Muscle of leg (tissue), 16 donors: ENCODE data around the gene BTRC. TPM values are rescaled to one million over a fixed set of nuclear protein-coding genes. Genes with fewer than 3 reads are reported as not detected.
A peak's percentile ranks its signal among the peaks of the same experiment; 100 is the strongest.

Experiments used
- DNase-seq: peaks from one replicate; pipeline ENCODE4 v3.0.0; 2013
- H3K27ac ChIP-seq: one replicate; pipeline ENCODE4 v1.5.1; 2013; ENCODE audit warnings: mild to moderate bottlenecking, low read length, control low read depth
- H3K27me3 ChIP-seq: one replicate; pipeline ENCODE4 v1.6.1; 2013; ENCODE audit warnings: low read length; ENCODE audit not compliant: control insufficient read depth, insufficient read depth
- H3K36me3 ChIP-seq: one replicate; pipeline ENCODE4 v1.6.1; 2013; ENCODE audit warnings: low read length; ENCODE audit not compliant: control insufficient read depth, insufficient read depth
- H3K4me1 ChIP-seq: one replicate; pipeline ENCODE4 v1.6.1; 2013; ENCODE audit warnings: low read length; ENCODE audit not compliant: control insufficient read depth, insufficient read depth
- H3K4me3 ChIP-seq: one replicate; pipeline ENCODE4 v1.5.1; 2013; ENCODE audit warnings: low read length, control low read depth
- H3K9me3 ChIP-seq: replicated peaks from 2 replicates; pipeline ENCODE4 v1.6.1; 2013; ENCODE audit warnings: low read depth, low read length; ENCODE audit not compliant: control insufficient read depth
- WGBS: methylation state at CpG from one replicate; pipeline ENCODE4 v1.1.5; 2013; ENCODE audit warnings: missing lambda C conversion rate; ENCODE audit not compliant: insufficient coverage; 5-methylcytosine and 5-hydroxymethylcytosine counted together
- long read RNA-seq, 11 donors: transcript quantifications; one replicate each; lab custom pipeline, GENCODE V29; 2026
- polyA plus RNA-seq, 8 donors: library from polyadenylated mRNA; unstranded; fragments of 120-200 nt; gene quantifications; one replicate each; pipeline versions ENCODE4 v1.2.1 to v1.2.3, GENCODE V29; 2013; ENCODE audit warnings: inconsistent platforms in 1 of 8, low replicate concordance in 1 of 8; ENCODE audit not compliant: insufficient read length in 8 of 8, insufficient read depth in 1 of 8
- total RNA-seq: library from RNA; stranded (reverse); fragments of 120-200 nt; gene quantifications from one replicate; pipeline ENCODE4 v1.2.4, GENCODE V29; 2013

Gene BTRC
- total RNA-seq: 14.3 TPM
- polyA plus RNA-seq: 10 to 100 TPM; 21.6 to 27.4 (median 23.8) TPM
- long read RNA-seq, donor 1, full-length matches to known transcripts: 1 of 1 reads
- long read RNA-seq, donor 1, partial matches to known transcripts: 0 of 1 reads
- long read RNA-seq, donor 1, other reads (novel, unspliced or antisense): 0 of 1 reads
- long read RNA-seq, donor 2: 0 reads
- long read RNA-seq, donor 3, full-length matches to known transcripts: 6 of 6 reads
- long read RNA-seq, donor 3, partial matches to known transcripts: 0 of 6 reads
- long read RNA-seq, donor 3, other reads (novel, unspliced or antisense): 0 of 6 reads
- long read RNA-seq, donor 4, full-length matches to known transcripts: 2 of 2 reads
- long read RNA-seq, donor 4, partial matches to known transcripts: 0 of 2 reads
- long read RNA-seq, donor 4, other reads (novel, unspliced or antisense): 0 of 2 reads
- long read RNA-seq, donor 5, full-length matches to known transcripts: 4 of 4 reads
- long read RNA-seq, donor 5, partial matches to known transcripts: 0 of 4 reads
- long read RNA-seq, donor 5, other reads (novel, unspliced or antisense): 0 of 4 reads
- long read RNA-seq, donor 6, full-length matches to known transcripts: 5 of 16 reads
- long read RNA-seq, donor 6, partial matches to known transcripts: 11 of 16 reads
- long read RNA-seq, donor 6, other reads (novel, unspliced or antisense): 0 of 16 reads
- long read RNA-seq, donor 7, full-length matches to known transcripts: 5 of 5 reads
- long read RNA-seq, donor 7, partial matches to known transcripts: 0 of 5 reads
- long read RNA-seq, donor 7, other reads (novel, unspliced or antisense): 0 of 5 reads
- long read RNA-seq, donor 8, full-length matches to known transcripts: 3 of 3 reads
- long read RNA-seq, donor 8, partial matches to known transcripts: 0 of 3 reads
- long read RNA-seq, donor 8, other reads (novel, unspliced or antisense): 0 of 3 reads
- long read RNA-seq, donor 9, full-length matches to known transcripts: 1 of 1 reads
- long read RNA-seq, donor 9, partial matches to known transcripts: 0 of 1 reads
- long read RNA-seq, donor 9, other reads (novel, unspliced or antisense): 0 of 1 reads
- long read RNA-seq, donor 10, full-length matches to known transcripts: 6 of 6 reads
- long read RNA-seq, donor 10, partial matches to known transcripts: 0 of 6 reads
- long read RNA-seq, donor 10, other reads (novel, unspliced or antisense): 0 of 6 reads
- long read RNA-seq, donor 11, full-length matches to known transcripts: 4 of 4 reads
- long read RNA-seq, donor 11, partial matches to known transcripts: 0 of 4 reads
- long read RNA-seq, donor 11, other reads (novel, unspliced or antisense): 0 of 4 reads

DNA sequence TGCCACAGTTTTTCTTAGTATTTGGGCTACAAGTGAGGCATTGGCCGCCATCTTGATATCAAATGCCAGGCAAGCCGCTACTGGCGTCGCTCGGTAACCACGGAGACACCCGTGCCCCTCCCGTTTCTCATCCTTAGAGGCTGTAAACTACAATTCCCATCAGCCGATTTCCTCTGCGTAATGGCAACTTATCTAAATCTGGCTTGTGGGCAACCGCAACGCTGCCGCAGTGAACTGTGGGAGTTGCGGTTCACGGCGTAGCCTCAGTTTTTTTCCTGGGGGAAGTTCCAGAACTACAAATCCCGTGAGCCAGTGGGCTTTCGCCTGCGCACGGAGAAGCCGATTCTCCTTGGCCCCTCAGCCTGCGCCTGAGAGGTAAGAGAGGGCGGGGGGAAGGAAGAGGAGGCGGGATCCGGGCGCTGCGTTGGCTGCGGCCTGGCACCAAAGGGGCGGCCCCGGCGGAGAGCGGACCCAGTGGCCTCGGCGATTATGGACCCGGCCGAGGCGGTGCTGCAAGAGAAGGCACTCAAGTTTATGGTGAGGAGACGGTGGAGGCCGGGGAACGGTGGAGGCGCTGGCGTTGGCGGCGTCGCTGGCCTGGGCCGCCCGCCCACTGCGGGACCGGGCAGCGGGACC is at the start of gene BTRC:
Gene BTRC (plus strand): TSS at position 474 of the 636 bp plus-strand sequence. CDS start 16 bp downstream, at position 490.
- peak within 1 kb of the TSS; percentile 93 for H3K27ac ChIP-seq
- no peaks in the 10 kb centered on the region for H3K27me3 ChIP-seq
- WGBS: under 1% methylated on average over 50 of the region's 50 CpGs
- peak within 1 kb of the TSS; percentile 92 for H3K4me3 ChIP-seq
- no peaks in the 10 kb centered on the region for H3K9me3 ChIP-seq
- no peaks in the 10 kb centered on the region for H3K36me3 ChIP-seq
- H3K4me1 ChIP-seq: peaks cover 11% of the 10 kb centered on the region
- peak; percentile 100 for DNase-seq

DNA sequence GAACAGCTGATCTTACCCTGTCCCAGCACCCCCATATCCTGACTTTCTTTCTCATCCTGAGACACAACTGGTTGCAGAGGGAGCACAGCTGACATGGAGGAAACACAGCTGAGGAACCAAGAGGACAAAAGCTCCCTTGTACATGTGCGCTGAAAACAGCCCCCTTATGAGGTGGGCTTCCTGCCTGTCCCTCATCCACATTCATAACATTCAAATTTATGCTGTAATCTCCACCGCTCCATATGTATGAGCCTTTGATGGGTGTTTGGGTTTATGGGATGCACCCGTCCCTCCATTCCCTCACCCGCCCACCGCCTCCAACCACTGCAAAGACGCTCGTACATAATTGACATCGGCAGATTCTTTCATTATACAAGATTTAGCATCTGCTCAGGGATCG is 49.6 kb upstream of the BTRC start:
- Histone ChIP-seq H3K4me3 (no peak overlapping the region), H3K4me1 (peaks cover 31% of the 10 kb centered on the region), H3K27me3 (peaks cover 24% of the 10 kb centered on the region), H3K9me3 (no peaks in the 10 kb centered on the region), H3K27ac (peak overlapping the region; percentile 67), H3K36me3 (no peaks in the 10 kb centered on the region)
- 85% methylated on average over 4 of the region's 9 CpGs for WGBS
- peak; percentile 63 for DNase-seq

DNA sequence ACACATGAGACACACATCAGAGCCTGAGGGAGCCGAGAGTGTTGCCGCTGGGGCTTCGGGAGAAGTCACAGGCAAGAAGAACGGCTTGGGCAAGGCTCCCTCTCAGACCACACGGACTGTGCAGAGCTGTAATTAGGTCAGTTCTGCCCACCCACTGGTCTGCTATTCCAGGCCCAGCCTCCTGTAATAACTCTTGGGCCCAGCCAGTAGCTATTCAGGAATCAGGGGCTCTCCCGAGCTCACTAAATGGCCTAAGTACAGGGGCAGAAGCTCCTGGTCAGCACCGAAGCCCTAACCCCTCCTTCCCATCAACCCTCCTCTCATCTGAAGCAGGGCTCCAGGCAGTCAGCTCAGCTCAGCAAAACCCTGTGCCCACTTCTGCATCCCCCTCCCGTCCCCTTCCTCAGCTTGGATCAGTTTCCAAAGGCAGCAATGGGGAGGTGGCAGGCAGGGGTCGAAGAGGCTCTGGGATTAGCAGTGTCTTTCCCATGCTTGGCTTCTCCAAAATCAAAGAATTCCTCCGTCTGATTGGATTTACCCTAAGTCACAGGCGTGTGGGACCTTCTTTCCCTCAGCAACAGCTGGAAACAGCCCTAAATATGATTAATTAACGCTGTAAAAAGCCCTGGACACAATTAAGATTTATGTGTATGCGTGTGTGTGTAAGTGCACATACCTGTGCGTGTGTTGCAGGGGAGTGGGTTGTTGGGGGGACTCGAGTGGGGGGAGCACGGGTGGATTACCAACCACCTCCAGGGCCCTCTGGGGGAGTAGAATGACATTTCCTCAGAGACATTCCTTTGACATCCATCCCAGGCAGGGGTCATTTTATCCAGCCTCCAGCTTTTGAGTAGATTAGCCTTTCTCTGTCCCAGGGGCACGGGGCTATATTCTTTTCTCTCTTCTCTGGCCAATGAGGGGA is 48.4 kb upstream of the BTRC start:
- DNase-seq: peak; percentile 40
- WGBS: 26% methylated on average over 7 of the region's 17 CpGs
- no peaks in the 10 kb centered on the region for H3K9me3 ChIP-seq
- H3K4me1 ChIP-seq: peaks cover 30% of the 10 kb centered on the region
- peaks cover 31% of the 10 kb centered on the region for H3K27me3 ChIP-seq
- peak overlapping the region; percentile 67 for H3K27ac ChIP-seq
- H3K4me3 ChIP-seq: no peak overlapping the region
- H3K36me3 ChIP-seq: no peaks in the 10 kb centered on the region

DNA sequence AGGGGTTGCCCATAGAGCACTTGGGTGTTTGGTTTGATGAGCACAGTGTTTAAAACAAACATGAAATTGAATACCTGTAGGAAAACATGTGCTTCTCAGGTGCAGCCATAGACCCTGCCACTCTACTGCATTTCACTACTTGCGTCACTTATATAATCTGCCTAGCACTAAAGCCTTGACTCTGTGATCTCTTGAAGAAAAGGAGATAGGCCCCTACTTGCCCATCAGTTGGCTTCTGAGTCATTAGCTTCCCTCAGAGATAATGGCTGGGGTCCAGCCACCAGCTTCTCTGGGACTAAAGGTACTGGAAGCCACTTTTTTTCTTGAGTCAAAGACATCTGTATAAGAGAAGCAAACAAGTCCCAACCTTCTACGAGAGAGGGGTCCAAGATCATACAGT is 45.9 kb upstream of the BTRC start:
- no CpG with 5 or more reads among the region's 2 CpGs for WGBS
- no peaks in the 10 kb centered on the region for H3K36me3 ChIP-seq
- H3K4me3 ChIP-seq: no peak overlapping the region
- peaks cover 41% of the 10 kb centered on the region for H3K4me1 ChIP-seq
- peaks cover 40% of the 10 kb centered on the region for H3K27me3 ChIP-seq
- no peak overlapping the region for H3K27ac ChIP-seq
- DNase-seq: no peak
- no peaks in the 10 kb centered on the region for H3K9me3 ChIP-seq

DNA sequence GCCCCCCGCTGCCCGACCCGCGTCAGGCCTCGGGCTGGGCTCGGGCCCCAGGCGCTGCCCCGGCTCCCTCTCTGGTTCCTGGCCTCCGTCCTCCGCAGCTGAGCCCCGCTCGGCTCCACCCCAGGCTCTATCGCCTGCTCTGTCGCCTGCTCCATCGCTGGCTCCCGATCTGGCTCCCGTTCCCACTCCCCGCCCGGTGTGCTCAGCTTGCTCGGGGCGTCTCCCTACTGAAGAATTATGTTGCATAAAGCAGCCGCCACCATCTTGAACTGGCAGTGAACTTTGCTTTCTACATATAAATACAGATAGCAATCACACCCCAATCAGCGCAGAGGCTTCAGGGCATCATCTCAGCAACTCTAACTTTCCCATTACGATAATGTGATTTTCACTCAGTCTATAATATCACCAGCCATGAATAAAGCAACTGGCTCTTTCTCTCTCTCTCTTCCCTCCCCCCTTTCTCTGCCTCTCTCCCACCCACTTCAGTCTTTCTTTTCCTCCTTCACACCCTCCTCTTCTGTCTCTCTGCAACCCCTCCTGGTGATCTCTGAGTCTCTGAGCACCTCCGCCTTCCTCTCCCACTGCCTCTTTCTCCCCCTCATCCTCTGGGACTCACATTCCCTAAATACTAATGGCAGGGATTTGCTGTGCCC is 43.3 kb upstream of the BTRC start:
- WGBS: 3% methylated on average over 20 of the region's 25 CpGs
- H3K4me3 ChIP-seq: peak overlapping the region; percentile 9

DNA sequence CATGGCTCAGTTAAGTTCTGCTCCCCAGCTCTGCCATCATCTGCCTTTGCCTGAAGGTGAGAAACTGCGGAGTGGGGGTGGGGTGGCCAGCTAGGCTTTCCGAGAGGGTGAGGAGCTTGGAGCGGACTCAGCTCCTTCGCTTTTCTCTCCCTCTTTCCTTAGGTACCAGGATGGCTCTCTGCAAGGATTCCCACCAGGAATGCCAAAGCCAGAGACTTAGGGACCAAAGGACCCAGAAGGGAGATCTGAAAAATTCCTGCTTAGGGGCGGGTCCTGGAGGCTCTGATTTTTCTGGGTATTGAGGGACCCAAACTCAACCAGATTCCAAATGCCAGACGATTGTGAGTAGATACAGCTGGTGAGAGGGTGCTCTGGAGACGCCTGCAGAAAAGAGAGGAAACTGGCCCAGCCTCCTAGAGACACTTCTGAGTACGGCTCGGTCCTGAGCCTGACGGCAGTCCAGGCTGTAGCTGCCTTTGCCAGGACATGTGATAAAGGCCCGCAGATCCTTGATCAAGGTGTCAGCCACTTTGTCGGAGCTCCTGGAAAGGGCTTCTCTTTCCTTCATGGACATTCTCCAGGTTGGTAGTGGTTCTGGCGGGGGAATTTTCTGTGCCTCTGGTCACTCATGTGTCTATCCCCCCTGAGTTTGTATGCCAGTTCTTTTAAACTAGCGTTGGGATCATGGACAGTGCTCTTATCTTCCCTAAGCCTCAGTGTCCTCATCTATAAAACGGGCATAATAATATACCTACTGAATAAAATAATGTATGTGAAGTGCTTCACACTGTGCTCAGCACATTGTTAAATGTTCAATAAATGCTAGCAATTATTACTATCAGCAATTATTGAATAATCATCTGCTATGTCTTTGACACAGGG is 42.5 kb upstream of the BTRC start:
- no peak for DNase-seq
- Histone ChIP-seq H3K27me3 (peaks cover 30% of the 10 kb centered on the region), H3K4me3 (peak overlapping the region; percentile 23), H3K4me1 (peaks cover 15% of the 10 kb centered on the region), H3K27ac (peak overlapping the region; percentile 25), H3K9me3 (no peaks in the 10 kb centered on the region), H3K36me3 (no peaks in the 10 kb centered on the region)
- WGBS: 3% methylated on average over 6 of the region's 15 CpGs

More for the DNA sequence above, 43.3 kb upstream of the BTRC start:
- Histone ChIP-seq H3K27ac (no peak overlapping the region), H3K36me3 (no peaks in the 10 kb centered on the region), H3K9me3 (no peaks in the 10 kb centered on the region), H3K27me3 (peaks cover 33% of the 10 kb centered on the region), H3K4me1 (peaks cover 20% of the 10 kb centered on the region)
- DNase-seq: no peak

DNA sequence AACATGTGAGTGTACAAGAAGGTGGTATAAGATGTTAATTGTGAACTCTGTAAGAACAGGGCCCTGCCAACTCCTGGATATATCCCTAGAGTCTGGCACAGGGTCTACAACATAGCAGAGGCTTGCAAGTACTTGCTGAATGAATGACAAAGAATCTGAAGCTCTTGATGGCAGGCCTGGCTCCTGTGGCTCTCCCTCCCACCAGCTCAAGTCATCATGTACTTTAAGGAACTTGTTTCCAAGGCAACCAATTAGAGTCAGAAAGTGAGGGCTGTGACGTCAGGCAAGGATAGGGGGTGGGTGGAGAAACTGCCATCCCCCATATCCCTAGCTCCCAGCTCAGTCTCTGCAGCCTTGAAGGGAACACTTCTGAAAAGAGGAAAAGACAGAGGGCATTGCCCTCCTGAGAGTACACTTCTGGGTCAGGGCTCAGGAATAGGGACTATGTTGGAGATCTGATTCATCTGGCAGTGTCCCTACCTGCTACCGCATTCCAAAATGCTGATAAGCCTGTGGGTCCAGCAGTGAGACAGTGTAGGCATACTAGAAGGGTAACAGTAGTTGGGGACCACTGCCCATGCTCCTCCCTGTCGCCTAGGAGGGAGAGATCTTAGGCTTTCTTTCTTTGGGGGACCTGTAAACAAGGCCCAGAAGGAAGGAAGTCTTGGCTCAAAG is 34.6 kb upstream of the BTRC start:
- DNase-seq: no peak
- Histone ChIP-seq H3K27ac (no peak overlapping the region), H3K27me3 (peaks cover 11% of the 10 kb centered on the region), H3K36me3 (no peaks in the 10 kb centered on the region), H3K4me1 (no peaks in the 10 kb centered on the region), H3K4me3 (no peak overlapping the region), H3K9me3 (no peaks in the 10 kb centered on the region)
- 92% methylated on average over 2 of the region's 3 CpGs for WGBS
